Endometrium (tissue), 2 donors: ENCODE results near the gene OTUD6A.

Experiments used
- FAIRE-seq: peaks from 2 replicates; lab custom pipeline; 2012; peaks lifted over from hg19 to GRCh38; lab: Jason Lieb, UNC
- donor health status: control.
- donor health status: control.

OTUD6A gene, protein sequence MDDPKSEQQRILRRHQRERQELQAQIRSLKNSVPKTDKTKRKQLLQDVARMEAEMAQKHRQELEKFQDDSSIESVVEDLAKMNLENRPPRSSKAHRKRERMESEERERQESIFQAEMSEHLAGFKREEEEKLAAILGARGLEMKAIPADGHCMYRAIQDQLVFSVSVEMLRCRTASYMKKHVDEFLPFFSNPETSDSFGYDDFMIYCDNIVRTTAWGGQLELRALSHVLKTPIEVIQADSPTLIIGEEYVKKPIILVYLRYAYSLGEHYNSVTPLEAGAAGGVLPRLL

DNA sequence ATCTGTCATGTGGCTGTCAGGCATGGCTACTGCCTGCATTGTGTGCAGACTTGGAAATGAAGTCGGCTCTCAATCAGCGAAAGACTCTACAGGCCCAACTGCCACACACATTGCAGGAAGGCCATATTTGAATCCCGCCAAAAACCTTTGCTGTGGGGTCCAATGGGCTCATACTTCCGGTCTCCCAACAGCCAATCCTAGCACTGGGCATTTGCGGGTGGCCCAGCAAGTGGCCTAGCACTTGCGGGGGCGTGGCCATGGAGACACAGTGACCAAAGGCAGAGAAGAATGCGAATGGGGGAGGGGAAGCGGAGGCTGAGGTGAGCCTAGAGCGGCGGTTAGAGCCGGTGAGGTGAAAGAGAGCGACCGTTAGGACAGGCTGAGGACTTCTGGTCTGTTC lies at the start of gene OTUD6A:
OTUD6A (plus strand) TSS at position 382 of the 400 bp plus-strand sequence. CDS start 68 bp downstream, outside the sequence.
- no peak for FAIRE-seq

DNA sequence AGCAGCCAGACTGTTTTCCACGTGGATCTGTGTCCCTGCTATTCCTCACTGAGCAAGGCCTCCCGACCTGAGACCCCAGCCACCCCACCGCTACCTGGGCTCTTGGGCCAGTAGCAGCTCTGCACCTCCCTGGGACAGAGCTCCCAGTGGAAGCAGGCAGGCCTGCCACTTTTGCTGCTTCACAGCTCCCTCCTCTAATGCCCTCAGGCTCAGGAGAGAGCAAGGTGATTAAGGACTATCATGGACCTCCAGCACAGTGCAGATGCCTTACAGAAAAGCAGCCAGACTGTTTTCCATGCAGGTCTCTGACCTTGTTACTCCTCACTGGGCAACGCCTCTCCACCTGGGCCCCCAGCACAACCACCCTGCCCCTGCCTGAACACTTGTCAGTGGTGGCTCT lies 49.5 kb upstream of the OTUD6A start:
- FAIRE-seq: no peak

DNA sequence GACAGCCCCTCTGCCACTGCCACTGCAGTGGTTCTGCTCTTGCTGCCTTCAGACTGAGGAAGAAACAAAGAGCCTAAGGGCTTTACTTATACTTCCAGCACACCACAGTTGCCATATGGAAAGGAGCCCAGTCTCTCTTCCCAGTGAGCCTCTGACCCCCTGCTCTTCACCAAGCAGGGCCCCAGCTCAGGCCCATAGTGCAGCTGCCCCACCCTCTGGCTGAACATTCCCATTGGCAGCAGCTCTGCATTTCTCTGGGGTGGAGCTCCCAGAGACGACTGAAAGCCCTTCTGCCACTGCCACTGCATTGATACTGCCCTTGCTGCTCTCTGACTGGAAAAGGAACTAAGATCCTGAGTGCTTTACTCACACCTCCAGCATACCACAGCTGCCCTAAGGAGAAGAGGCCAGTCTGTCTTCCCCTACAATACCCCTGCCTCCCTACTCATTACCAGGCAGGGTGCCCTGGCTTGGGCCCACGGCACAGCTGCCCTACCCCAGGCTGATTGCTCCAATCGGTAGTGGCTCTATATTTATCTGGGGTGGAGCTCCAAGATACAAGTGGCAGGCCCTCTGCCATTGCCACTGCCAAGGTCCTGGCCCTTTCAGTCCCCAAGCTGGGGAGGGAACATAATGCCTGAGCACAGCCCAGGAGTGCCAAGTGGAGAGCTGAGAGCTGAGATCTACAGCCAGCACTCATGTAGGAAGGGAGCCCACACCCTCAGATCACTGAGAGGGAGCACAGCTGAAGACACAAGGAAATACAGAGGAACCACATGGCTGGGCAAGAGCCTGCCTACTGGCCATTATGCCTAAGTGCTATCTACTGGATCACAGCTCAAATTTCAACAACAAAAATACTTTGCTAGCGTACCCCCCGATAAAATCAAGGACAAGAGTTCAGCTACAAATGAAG lies 48.5 kb upstream of the OTUD6A start:
- FAIRE-seq: no peak

DNA sequence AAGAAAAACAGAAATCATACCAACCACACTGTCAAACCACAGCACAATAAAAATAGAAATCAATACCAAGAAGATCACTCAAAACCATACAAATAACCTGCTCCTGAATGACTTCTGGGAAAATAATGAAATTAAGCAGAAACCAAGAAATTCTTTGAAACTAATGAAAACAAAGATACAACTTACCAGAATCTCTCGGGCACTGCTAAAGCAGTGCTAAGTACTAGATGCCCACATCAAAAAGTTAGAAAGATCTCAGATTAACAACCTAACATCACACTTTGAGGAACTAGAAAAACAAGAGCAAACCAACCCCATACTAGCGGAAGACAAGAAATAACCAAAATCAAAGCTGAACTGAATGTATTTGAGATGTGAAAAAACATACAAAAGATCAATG lies 45.7 kb upstream of the OTUD6A start:
- no peak for FAIRE-seq

DNA sequence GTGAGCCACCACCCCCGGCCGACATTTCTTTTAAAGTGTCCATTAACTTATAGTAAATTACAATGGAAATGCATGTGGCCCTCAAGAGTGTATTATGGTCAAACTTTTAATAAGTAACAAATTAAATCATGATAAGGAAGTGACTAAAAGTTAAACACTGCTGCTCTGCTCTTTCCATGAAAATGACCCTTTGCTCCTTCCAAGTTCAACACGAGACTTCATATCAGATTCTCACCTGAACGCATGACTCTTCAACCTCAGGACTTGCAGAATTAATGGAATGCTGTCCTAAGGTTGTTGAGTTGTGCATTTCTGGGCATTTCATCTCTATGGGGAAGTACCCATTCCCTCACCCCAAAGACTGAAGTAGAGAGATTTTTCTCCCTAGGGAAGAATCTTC lies 39.6 kb upstream of the OTUD6A start:
- FAIRE-seq: no peak

DNA sequence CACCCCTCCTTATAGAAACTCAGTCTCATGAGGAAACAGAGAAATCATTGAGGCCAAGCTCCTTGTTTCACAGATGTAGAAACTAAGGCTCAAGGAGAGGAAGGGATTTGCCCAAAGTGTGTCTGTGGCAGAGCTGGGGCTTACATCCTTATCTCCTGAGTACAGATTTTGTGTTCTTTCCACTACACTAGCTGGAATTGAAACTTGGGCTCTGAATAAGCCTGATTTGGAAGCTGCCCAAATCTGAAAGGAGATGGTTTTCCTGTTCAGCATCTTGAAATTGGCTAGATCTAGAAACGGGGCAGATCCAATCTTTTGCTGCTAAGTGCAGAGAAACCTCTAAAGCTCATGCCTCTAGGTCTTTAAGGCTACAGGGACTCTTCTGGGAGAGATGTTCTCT lies 36.8 kb upstream of the OTUD6A start:
- FAIRE-seq: no peak

DNA sequence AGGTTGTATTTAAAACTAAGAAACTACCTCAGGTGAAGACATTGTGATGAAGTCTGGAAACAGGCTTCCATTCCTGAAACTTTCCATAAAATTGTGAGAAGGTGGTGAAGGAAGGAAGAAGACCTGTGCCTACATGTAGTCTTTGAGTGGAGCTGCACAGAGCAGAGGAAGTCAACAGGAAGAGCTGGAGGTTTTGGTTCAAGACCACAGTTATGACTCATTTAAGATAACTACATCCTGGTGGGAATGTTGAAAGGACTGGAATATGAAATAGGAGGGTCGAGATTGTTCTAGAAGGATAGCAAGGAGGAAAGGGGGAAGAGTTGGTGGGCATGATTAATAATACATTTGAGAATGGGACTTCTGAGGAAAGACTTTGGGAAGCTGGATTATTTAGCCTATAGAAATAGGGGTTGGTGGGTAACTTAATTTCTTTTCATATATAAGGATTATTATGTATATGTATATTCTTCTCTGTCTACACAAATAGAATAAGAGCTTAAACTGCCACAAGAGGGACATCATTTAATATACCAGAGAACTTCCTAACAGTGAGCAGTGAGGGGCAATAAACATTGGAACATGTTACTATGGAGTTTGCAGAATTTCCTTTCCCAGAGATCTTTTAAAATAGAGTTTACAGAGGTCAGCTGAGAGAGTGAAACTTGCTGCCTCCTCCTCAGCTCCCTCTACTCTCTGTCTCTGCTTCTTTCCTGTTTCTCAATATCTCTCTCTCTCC lies 36.0 kb upstream of the OTUD6A start:
- FAIRE-seq: no peak

DNA sequence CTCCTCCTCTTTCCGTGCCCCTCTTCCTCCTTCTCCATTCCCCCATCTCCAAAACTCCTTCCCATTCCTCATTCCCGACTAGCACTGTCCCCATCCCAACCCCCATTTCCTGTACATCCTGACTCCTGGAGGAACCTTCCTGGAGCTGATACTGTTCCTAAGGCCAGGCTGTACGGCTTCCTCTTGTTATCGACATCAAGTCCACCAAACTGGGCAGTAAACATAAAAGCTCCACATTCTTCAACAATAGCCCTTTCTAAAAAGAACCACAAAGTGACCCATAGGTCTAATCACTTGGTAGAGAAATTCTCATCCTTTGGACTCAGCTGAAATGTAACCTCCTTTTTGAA lies 35.4 kb upstream of the OTUD6A start:
- no peak for FAIRE-seq

DNA sequence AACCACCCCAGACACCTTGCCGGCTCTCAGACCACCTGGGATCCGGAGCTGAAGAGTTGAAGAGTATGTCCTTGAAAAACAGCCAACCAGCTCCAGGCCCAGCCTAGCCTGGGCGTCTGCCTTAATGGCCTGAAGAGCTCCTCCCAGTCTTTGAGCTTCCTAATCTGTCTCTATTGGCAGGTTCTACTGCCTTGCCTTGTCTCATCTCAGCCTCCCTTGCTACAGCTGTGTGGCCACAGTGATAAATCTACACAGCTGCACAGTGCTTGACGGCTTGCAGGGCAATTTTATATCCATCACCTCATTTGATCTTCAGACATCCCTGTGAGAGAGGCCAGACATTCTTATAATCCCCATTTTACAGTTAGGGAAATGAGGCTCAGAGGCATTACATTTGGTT lies 32.4 kb upstream of the OTUD6A start:
- no peak for FAIRE-seq

DNA sequence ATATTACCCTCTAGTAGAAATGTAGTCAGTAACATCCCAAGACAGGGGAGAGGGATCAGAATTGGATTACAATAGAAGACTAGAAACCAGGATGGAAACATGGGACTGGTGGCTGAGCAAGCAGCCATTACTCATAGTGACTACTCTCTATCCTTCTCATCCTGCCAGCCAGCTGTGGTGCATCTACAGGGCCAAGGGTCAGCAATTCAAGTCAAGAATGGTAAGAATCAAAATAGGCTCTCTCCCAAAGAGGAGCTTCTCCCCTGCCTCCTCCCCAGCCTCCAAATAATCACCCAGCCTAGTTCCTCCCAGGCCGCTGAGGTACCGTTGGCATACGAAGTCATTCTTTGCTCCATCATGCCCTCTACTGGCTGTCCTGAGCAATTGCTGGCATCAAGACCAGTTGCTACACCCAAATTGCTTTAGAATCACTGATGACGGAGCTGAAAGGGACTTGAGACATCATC lies 31.9 kb upstream of the OTUD6A start:
- no peak for FAIRE-seq

DNA sequence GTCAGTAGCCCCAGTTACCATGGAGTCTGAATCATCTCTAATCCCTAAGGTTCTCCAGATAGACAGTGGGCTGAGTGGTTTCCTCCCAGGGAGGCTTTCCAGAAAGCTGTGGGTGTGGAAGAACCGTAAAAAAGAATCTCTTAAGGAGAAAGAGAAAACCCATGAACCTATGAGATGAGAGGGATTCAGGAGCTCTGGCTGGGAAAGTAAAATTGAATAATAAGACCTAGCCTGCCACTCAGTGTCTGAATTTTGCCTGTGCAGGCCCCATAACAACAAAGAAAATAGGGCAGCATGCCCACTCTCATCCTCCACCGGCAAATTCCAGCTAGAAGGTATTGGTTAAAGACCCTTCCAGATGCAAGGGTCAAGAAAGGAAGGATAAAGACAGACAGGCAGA lies 29.5 kb upstream of the OTUD6A start:
- no peak for FAIRE-seq

DNA sequence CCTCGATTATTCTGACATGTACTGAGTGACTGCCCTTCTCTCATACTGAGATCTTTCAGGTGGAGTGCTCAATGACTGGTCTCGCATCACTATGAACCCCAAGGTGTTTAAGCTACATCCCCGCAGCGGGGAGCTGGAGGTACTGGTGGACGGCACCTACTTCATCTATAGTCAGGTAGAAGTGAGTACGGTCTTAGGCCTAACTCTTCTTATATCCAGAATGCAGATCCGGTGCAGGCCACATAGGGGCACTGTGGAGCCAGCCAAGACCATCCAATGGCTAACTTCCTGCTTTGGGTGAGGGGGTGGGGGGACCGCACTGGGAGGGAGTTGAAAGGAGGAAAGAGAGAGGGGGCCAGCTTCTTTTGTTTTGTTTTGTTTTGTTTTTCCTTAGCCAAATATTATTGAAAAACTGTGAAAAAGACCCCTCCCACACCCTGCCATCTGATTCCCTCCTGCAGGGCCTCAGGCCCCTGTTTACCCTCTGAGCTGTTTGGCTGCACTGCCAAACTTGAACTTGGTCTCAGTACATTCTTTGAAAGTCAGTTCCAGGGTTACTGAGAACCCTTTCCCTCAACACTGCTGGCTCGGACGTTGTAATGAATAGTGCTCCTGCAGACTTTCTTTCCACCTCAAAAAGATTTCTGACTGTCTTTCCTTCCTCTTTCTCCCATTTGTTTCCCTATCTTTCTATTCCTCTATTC lies 28.8 kb upstream of the OTUD6A start:
- FAIRE-seq: no peak

DNA sequence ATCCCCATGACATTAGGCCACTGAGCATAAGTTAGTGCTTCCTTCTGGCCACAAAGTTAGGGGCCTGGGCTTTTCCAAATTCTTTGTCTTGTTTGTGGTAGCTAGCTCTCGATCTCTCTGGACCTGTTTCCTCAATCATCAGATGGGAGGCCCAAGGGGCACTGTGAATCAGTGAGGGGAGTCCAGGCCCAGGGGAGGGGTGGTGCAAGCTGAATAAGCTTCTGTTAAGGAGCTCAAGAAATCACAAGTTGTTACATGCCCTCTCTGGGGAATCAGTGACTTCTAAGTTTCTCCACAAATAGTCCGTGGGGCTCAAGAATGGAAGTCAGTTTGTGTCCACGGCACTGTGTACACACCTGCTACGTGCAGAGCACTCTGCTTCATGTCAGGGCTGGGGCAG lies 27.6 kb upstream of the OTUD6A start:
- no peak for FAIRE-seq

DNA sequence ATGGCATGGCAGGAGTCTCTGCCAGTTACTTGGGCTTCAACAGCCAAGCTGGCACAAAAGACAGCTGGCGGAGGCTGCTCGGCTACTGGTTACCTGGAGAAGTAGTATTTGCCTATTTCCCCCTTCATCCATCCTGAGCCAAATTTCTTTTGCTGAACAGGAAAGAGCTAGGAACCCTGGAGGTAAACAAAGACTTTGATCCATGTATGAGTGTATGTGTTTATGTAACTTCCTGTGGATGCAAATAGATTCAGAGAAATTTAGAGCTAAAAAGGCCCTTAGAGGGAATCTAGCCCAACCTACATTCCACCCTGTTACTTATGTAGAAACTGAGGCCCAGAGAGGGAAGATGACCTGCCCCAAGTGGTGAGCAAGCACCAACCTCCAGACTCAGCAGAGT lies 23.7 kb upstream of the OTUD6A start:
- no peak for FAIRE-seq

DNA sequence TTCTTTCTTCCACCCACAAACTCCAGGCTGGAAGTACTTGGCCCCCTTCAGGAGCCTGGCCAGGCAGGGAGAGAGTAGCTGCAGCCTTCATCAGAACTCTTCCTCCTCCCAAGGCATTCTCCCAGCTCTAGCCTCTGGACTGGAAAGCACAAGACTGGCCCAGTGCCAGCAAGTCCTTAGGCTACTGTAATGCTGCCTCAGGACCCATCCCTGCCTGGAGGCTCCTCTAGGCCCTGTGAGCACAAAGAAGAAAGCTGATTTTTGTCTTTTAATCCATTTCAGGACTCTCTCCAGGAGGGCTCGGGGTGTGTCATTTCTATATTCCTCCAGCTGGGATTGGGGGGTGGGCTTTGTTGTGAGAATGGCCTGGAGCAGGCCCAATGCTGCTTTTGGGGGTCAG lies 23.3 kb upstream of the OTUD6A start:
- FAIRE-seq: no peak

DNA sequence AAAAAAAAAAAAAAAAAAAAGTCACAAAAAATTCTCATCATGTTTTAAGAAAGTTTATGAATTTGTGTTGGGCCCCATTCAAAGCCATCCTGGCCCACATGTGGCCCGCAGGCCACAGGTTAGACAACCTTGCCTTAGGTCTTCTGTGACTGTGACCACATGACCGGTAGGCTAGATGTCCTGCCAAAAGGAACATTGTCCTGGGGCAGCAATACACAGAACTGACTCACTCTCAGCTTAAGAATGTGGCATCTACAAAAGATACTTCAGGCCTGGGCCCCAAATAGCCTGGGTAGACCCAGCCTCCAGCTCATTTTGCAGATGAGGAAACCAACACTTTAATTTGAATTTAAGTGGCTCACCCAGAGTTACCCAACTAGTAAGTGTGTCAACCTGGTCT lies 22.5 kb upstream of the OTUD6A start:
- no peak for FAIRE-seq

DNA sequence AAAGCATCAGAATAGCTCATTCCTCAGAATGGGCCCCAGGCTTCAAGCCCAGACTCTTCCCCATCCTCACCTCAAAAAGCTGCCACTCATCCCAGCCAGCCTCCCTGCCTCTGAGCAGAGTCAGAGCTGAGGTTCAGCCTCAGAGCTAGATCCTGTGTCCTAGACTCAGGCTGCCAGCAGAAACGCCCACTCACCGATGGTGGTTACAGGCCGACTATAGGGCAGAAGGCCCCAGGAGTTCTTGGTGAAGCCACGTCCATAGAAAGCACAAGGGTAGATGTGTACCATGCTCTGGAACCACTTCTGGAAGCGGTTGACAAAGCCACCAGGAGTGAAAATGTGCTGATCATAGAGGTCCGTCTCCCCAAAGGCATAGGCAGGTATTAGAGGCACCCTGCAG lies 20.3 kb upstream of the OTUD6A start:
- FAIRE-seq: no peak

DNA sequence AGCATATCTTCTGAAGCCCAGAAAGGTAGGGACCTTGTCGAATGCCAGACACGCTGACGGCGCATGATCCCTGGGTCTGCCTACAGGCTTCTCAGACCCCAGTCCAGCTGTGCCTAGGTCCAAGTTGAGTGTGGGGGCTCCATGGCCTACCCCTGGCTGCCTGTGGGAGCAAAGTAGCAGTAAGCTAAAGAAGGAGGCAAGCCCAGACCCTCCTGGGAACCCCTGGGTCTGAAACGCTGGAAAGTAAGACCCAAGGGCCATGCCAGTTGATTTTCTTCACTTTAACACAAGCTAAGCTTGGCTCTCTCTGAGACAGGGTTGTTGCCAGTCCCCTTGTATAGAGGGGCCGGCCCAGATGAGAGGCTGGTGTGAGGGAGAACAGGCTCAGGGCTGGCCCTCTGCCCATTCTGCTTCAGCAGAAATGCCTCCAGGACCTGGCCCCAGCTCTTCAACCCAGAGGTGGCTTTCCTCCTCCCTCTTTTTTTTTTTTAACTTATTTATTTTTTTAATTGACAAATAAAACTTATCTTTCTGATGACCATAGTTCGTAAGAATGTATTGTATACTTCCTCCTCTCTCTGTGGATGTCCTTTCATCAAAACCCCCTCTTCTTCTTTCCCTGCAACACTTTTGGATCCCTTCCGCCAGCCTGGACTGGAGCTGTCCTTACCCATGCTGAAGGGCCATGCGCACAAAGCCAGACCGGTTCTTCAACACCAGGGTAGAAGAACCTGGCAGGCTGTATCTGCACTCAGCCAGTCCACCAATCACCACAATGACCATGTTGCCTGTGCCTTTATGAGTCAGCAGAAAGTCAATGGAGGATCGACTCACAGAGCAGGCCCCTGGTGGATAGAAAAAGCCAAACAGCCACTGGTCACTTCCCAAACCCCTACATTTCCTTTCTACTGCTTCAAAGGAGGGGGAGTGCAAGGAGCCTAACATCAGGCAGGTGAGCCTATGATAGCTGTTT lies 19.6 kb upstream of the OTUD6A start:
- FAIRE-seq: no peak

DNA sequence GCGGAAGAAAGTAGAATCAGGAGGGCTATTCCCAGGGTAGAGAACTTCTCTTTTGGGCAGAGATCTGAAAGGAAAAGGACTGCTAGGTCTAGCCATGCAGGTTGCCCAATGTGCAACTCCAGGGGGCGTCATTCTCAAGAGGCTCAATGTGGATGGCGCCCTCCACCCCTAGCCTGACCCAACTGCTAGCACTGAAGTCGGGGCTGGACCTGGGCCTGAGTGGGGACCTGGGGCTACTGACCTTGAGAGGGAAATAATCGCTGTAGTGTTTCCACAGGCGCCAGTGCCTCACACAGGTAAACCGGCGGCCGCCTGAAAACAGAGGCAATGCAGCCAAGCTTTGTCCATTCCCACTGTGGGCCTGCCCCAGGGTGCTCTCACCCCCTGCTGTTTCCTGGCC lies 18.6 kb upstream of the OTUD6A start:
- no peak for FAIRE-seq

DNA sequence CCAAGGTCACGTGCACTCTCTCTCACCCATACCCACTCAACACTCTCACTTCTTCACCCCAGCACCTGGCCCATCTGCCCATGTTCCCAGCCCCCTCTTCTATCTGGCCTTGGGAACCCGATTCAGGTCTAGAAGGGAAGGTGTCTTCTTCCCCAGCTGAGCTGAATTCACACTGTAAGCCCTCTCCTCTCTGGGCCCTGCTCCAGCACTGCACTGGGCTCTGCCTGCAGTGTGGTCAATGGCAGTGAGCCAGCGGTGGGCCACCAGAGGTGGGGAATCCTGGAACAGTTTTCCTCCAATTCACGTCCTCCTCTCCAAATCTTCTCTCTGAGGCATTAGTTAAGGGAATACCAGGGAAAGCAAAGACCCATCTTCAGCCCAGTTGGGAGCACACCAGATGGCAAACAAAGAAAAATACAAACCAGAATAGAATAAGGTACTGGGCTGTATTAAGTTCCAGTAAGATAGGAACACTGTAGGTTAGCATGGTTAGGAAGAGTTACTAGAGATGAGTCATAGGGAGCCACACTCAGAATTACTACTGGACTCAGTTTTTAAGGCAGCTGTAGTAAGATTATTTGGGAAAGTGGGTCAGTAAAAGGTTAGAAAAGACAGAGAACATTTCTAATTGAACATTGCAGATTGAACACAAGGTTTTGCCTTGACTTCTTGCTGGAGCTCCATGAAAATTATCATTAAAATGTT lies 17.6 kb upstream of the OTUD6A start:
- FAIRE-seq: no peak
